NB4 (cell line): ENCODE measurements around the gene RBM19.

ENCODE experiments used
- CTCF ChIP-seq: IDR thresholded peaks from one replicate; pipeline ENCODE4 v1.5.1; 2012; ENCODE audit warnings: low read depth, low read length
- MAX ChIP-seq: IDR thresholded peaks from 2 replicates; pipeline ENCODE4 v1.6.1; 2011; ENCODE audit warnings: low read depth, low read length
- MYC ChIP-seq: IDR thresholded peaks from 2 replicates; pipeline ENCODE4 v1.6.1; 2011; ENCODE audit warnings: low read depth, low read length
- POLR2A ChIP-seq: IDR thresholded peaks from 2 replicates; pipeline ENCODE4 v1.6.1; 2011; ENCODE audit warnings: mild to moderate bottlenecking; ENCODE audit not compliant: insufficient read length; ENCODE audit errors: extremely low read depth

GRCh38 chr12:114001511-114002340 is 35.6 kb upstream of the RBM19 start:
- no peak for TF ChIP-seq CTCF
- no peak for TF ChIP-seq POLR2A
- TF ChIP-seq MYC, result no peak
- TF ChIP-seq MAX, result no peak
